Measurements from ENCODE around the gene PTPN1. TPM values are rescaled to one million over a fixed set of nuclear protein-coding genes. Genes with fewer than 3 reads are reported as not detected.

The PTPN1 gene
- total and polyA plus RNA-seq, 2 of the 4 experiments (the other 2 are of a cell fraction) = 31.7 to 37.4 TPM

- TF ChIP-seq MAFK (IDR thresholded peaks at IDR 0.05; ENCODE audit: low read depth, low read length) = no peak
Measured at GRCh38 chr20:50577175-50578018, 67.2 kb downstream of the PTPN1 start (continued).

- Histone ChIP-seq H3K56ac (ENCODE audit: extremely low read depth, insufficient read depth, low read length) (no peak overlapping the region), H3K9ac (ENCODE audit: low read depth, low read length) (no peak overlapping the region), H2AFZ (replicated peaks; ENCODE audit: low read length, poor library complexity) (no peak overlapping the region), H2AK9ac (replicated peaks; ENCODE audit: low read depth, low read length, poor library complexity) (no peak overlapping the region), H2AK5ac (ENCODE audit: low read depth, low read length) (no peak overlapping the region), H4K8ac (ENCODE audit: low read depth in 2 of 2, low read length in 2 of 2) (no peak overlapping the region), H3K79me1 (ENCODE audit: low read depth in 1 of 2, low read length in 2 of 2) (peaks cover 33 to 70% of the 10 kb centered on the region in 2 experiments), H3K9me3 (ENCODE audit: control insufficient read depth, insufficient read depth, low read length) (no peaks in the 10 kb centered on the region), H3K9me1 (ENCODE audit: insufficient read depth, low read length) (peaks cover 3% of the 10 kb centered on the region; the same call in 1 of the 2 replicates), H3K4ac (ENCODE audit: low read depth, low read length) (no peak overlapping the region), H3K14ac (replicated peaks; ENCODE audit: low read depth, low read length) (no peak overlapping the region), H2BK15ac (ENCODE audit: low read depth, low read length) (no peak overlapping the region), H4K20me1 (ENCODE audit: insufficient read depth, low read length) (peaks cover 28% of the 10 kb centered on the region), H3K18ac (ENCODE audit: low read depth, low read length) (no peak overlapping the region), H2BK20ac (ENCODE audit: low read depth, low read length) (no peak overlapping the region), H3K4me2 (ENCODE audit: low read depth, low read length) (no peak overlapping the region), H2BK120ac (ENCODE audit: low read depth, low read length) (no peak overlapping the region), H2BK5ac (ENCODE audit: low read depth, low read length, poor library complexity, severe bottlenecking) (no peak overlapping the region), H3K4me1 (ENCODE audit: control insufficient read depth, insufficient read depth, low read length) (peaks cover 9% of the 10 kb centered on the region), H3K27ac (ENCODE audit: insufficient read depth, low read length) (no peak overlapping the region), H4K5ac (ENCODE audit: low read depth, low read length) (no peak overlapping the region), H3K23ac (ENCODE audit: low read depth, low read length) (no peak overlapping the region), H4K91ac (ENCODE audit: insufficient read depth, low read depth, low read length) (no peak overlapping the region), H3K27me3 (ENCODE audit: control insufficient read depth, insufficient read depth, low read length) (no peaks in the 10 kb centered on the region), H3K4me3 (ENCODE audit: insufficient read depth, low read depth, low read length) (no peak overlapping the region), H3K36me3 (ENCODE audit: control insufficient read depth, insufficient read depth, low read length) (peaks cover 73% of the 10 kb centered on the region)
- no TSS peak for BruUV-seq (replicated peaks)
- ChIA-PET CTCF (no interaction called here), POLR2A (ENCODE audit: unreplicated experiment) (no interaction called here)
- intact Hi-C loops (cut with micrococcal nuclease) (loop anchor here (5.0 kb wide), 1 partner anchor 96 kb away; no protein-coding TSS in a partner anchor), in situ Hi-C loops (cut with MboI; ENCODE audit: low sequenced_read_pairs) (loop anchor here (5.0 kb wide), 2 partner anchors 116 to 391 kb away; no protein-coding TSS in a partner anchor), dilution Hi-C loops (cut with HindIII; ENCODE audit: low sequenced_read_pairs, unreplicated experiment) (no loop called here)
- DNase-seq = no peak
- ATAC-seq (ENCODE audit: low read depth) = no peak
- 89% methylated on average over 7 of the region's 14 CpGs; no CpG with 5 or more reads in 1 of the 2 experiments for WGBS, 2 experiments (ENCODE audit: extremely low coverage in 2 of 2, insufficient read length in 1 of 2)
- TF ChIP-seq MAZ (IDR thresholded peaks at IDR 0.05; ENCODE audit: borderline replicate concordance, low read depth, low read length) (no peak), RFX5 (IDR thresholded peaks at IDR 0.05; ENCODE audit: low read depth, low read length) (no peak), RCOR1 (IDR thresholded peaks at IDR 0.05; ENCODE audit: insufficient replicate concordance, low read length) (no peak), MAFK (IDR thresholded peaks at IDR 0.05; ENCODE audit: low read depth, low read length) (no peak), RAD21 (IDR thresholded peaks at IDR 0.05; ENCODE audit: low read length) (no peak), SMC3 (IDR thresholded peaks at IDR 0.05; ENCODE audit: low read depth, low read length) (no peak), CHD1 (IDR thresholded peaks at IDR 0.05; ENCODE audit: low read depth, low read length) (no peak), USF2 (IDR thresholded peaks at IDR 0.05; ENCODE audit: low read depth, low read length) (no peak), CTCF (conservative IDR thresholded peaks at IDR 0.05; ENCODE audit: low read depth, low read length) (no peak), FOS (IDR thresholded peaks at IDR 0.05; ENCODE audit: low read depth, low read length) (no peak), CEBPB (IDR thresholded peaks at IDR 0.05; ENCODE audit: low read depth, low read length) (no peak)
Measured at GRCh38 chr20:50578061-50578777, 68.0 kb downstream of the PTPN1 start.
